Esophagus squamous epithelium (tissue), 4 donors: Measurements from ENCODE around the gene SDK2.

ENCODE experiments used
- POLR2A ChIP-seq, 4 donors: fragments of 450-650 bp; IDR thresholded peaks; one replicate each; pipeline ENCODE4 v1.6.1; 2017; ENCODE audit warnings: antibody characterized with exemption in 4 of 4, mild to moderate bottlenecking in 4 of 4, moderate library complexity in 3 of 4
- TF ChIP-seq, protein P1 (sequence below), 6 experiments: fragments of 450-650 bp in 4 of 6; fragments of 200-600 bp in 2 of 6; sonication (generic) in 2 of 6; IDR thresholded peaks; one replicate each; pipeline ENCODE4 v1.5.1; 2016 to 2019; ENCODE audit warnings: antibody characterized with exemption in 6 of 6, mild to moderate bottlenecking in 4 of 6, moderate library complexity in 4 of 6

DNA sequence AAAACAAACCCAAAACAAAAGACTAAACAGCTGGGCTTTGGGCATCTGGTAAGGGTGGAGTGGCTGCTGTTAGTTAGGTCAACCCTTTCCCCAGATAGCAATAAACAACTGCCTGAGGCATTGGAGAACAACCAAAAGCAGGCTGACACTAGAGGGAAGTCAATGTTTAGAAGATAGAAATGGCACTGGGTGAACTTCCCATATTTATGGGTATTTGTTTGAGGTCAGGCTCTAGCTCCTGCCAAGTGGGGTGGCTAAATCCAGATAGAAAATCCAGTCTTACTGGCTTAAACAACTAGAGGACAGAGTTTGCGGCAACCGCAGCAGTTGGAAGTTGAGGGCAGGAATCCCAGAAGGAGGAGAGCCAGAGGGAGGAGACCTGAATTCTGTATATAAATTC is 79.4 kb downstream of the SDK2 start:
- TF ChIP-seq POLR2A (IDR thresholded peaks at IDR 0.05) = no peak
- TF ChIP-seq, protein P1, sequence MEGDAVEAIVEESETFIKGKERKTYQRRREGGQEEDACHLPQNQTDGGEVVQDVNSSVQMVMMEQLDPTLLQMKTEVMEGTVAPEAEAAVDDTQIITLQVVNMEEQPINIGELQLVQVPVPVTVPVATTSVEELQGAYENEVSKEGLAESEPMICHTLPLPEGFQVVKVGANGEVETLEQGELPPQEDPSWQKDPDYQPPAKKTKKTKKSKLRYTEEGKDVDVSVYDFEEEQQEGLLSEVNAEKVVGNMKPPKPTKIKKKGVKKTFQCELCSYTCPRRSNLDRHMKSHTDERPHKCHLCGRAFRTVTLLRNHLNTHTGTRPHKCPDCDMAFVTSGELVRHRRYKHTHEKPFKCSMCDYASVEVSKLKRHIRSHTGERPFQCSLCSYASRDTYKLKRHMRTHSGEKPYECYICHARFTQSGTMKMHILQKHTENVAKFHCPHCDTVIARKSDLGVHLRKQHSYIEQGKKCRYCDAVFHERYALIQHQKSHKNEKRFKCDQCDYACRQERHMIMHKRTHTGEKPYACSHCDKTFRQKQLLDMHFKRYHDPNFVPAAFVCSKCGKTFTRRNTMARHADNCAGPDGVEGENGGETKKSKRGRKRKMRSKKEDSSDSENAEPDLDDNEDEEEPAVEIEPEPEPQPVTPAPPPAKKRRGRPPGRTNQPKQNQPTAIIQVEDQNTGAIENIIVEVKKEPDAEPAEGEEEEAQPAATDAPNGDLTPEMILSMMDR (IDR thresholded peaks at IDR 0.05) = no peak
